GM23248 (cell line): Measurements from ENCODE around the gene TBL1X. TPM values are rescaled to one million over a fixed set of nuclear protein-coding genes. Genes with fewer than 3 reads are reported as not detected.

ENCODE experiments used
- DNase-seq: peaks from one replicate; pipeline ENCODE4 v3.0.0-alpha.2; 2015
- H2AFZ ChIP-seq: fragments of 200-600 bp; sonication (generic); 2 replicates; pipeline ENCODE4 v1.6.1; 2016; ENCODE audit warnings: antibody characterized with exemption
- H3F3A ChIP-seq: fragments of 200-600 bp; sonication (generic); 2 replicates; pipeline ENCODE4 v1.6.1; 2016; ENCODE audit warnings: mild to moderate bottlenecking, antibody characterized with exemption, mixed run types; ENCODE audit not compliant: insufficient read depth
- H3K27ac ChIP-seq: fragments of 200-600 bp; sonication (generic); 2 replicates; pipeline ENCODE4 v1.5.1; 2016; ENCODE audit warnings: mild to moderate bottlenecking
- H3K27me3 ChIP-seq: fragments of 200-600 bp; sonication (generic); replicated peaks from 2 replicates; pipeline ENCODE4 v1.6.1; 2016; ENCODE audit warnings: mild to moderate bottlenecking; ENCODE audit not compliant: insufficient read depth
- H3K36me3 ChIP-seq: fragments of 200-600 bp; sonication (generic); 2 replicates; pipeline ENCODE4 v1.6.1; 2016; ENCODE audit warnings: low read depth, mild to moderate bottlenecking
- H3K4me1 ChIP-seq: fragments of 200-600 bp; sonication (generic); 2 replicates; pipeline ENCODE4 v1.6.1; 2016; ENCODE audit warnings: mild to moderate bottlenecking; ENCODE audit not compliant: insufficient read depth
- H3K4me2 ChIP-seq: fragments of 200-600 bp; sonication (generic); one replicate; pipeline ENCODE4 v1.6.1; 2016; ENCODE audit warnings: mild to moderate bottlenecking; ENCODE audit not compliant: unreplicated experiment
- H3K4me3 ChIP-seq: fragments of 200-600 bp; sonication (generic); 2 replicates; pipeline ENCODE4 v1.5.1; 2016; ENCODE audit warnings: mild to moderate bottlenecking
- H3K79me2 ChIP-seq: fragments of 200-600 bp; sonication (generic); 2 replicates; pipeline ENCODE4 v1.6.1; 2016; ENCODE audit warnings: mild to moderate bottlenecking; ENCODE audit not compliant: insufficient read depth
- H3K9ac ChIP-seq: fragments of 200-600 bp; sonication (generic); 2 replicates; pipeline ENCODE4 v1.6.1; 2016; ENCODE audit warnings: mild to moderate bottlenecking
- H3K9me2 ChIP-seq: fragments of 200-600 bp; sonication (generic); 2 replicates; pipeline ENCODE4 v1.6.1; 2016; ENCODE audit warnings: mixed run types, mild to moderate bottlenecking, moderate library complexity; ENCODE audit not compliant: insufficient read depth
- H3K9me3 ChIP-seq: fragments of 200-600 bp; sonication (generic); one replicate; pipeline ENCODE4 v1.6.1; 2017; ENCODE audit warnings: low read depth
- H4K20me1 ChIP-seq: fragments of 200-600 bp; sonication (generic); 2 replicates; pipeline ENCODE4 v1.6.0; 2016; ENCODE audit not compliant: insufficient read depth
- EZH2 ChIP-seq: fragments of 200-600 bp; sonication (generic); IDR thresholded peaks from 2 replicates; pipeline ENCODE4 v1.6.1; 2018; ENCODE audit warnings: antibody characterized with exemption, mild to moderate bottlenecking; ENCODE audit not compliant: insufficient read depth, poor library complexity, severe bottlenecking
- EZH2phosphoT487 ChIP-seq: fragments of 200-600 bp; sonication (generic); IDR thresholded peaks from 2 replicates; pipeline ENCODE4 v1.6.1; 2018; ENCODE audit warnings: antibody characterized with exemption, moderate library complexity, mild to moderate bottlenecking, low read depth; ENCODE audit not compliant: insufficient read depth
- WGBS, 2 experiments: methylation state at CpG; one replicate each; pipeline ENCODE4 v1.1.6; 2015 to 2017; ENCODE audit warnings: low lambda C conversion rate in 2 of 2, low coverage in 1 of 2; ENCODE audit errors: missing lambda C conversion rate in 2 of 2; 5-methylcytosine and 5-hydroxymethylcytosine counted together
- in situ Hi-C: fragments of 300-500 bp; cut with MboI; formaldehyde crosslinking; loops from 2 replicates; pipeline ENCODE4 v1.15.0; 2020
- polyA plus RNA-seq: library from polyadenylated mRNA; unstranded; fragments of >200 nt; fragmentation: Nextera tagmentation; extraction: Ambion mirVana; gene quantifications from 2 replicates; pipeline ENCODE4 v1.2.1, GENCODE V29; 2016
- total RNA-seq: library from RNA; depleted of rRNA; stranded (reverse); fragments of >200 nt; shearing (Covaris generic); gene quantifications from 2 replicates; pipeline ENCODE4 v1.2.3, GENCODE V29; 2014

Gene TBL1X
- total and polyA plus RNA-seq, 2 experiments from 2014 or later, result 8.2 to 26.8 TPM

DNA sequence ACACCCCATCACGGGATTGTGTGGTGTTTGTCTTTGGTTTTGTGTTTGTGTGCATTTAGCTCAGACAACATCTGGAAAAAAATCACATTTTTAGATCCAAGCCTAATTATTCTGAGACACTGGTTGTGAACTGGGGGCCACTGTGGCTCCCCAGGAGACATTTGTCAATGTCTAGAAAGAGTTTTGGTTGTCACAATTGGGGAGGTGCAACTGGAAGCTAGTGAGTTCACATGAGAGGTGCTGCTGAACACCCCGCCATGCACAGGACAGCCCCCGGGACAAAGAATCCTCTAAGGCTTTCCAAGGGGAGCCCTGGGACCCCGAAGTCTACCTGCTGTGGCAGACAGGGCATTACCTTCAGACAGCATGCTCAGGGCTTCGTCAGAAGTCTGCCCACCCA is 274.3 kb downstream of the TBL1X start:
- H3K9ac ChIP-seq, result no peak overlapping the region
- no peak overlapping the region for H2AFZ ChIP-seq
- H3K9me3 ChIP-seq, result no peaks in the 10 kb centered on the region
- no peak overlapping the region for H3K27ac ChIP-seq
- in situ Hi-C loops, result no loop called here
- no peaks in the 10 kb centered on the region for H3K4me1 ChIP-seq
- H3K4me2 ChIP-seq, result no peak overlapping the region
- no peaks in the 10 kb centered on the region for H3K36me3 ChIP-seq
- no peaks in the 10 kb centered on the region for H4K20me1 ChIP-seq
- TF ChIP-seq EZH2phosphoT487 (no peak), EZH2 (no peak)
- H3K4me3 ChIP-seq, result no peak overlapping the region
- WGBS, 2 experiments, result 50 to 51% methylated on average over 1 to 5 of the region's 5 CpGs
- no peak for DNase-seq
- no peaks in the 10 kb centered on the region for H3K79me2 ChIP-seq
- no peaks in the 10 kb centered on the region for H3K27me3 ChIP-seq
- no peaks in the 10 kb centered on the region for H3K9me2 ChIP-seq
- no peaks in the 10 kb centered on the region for H3F3A ChIP-seq

DNA sequence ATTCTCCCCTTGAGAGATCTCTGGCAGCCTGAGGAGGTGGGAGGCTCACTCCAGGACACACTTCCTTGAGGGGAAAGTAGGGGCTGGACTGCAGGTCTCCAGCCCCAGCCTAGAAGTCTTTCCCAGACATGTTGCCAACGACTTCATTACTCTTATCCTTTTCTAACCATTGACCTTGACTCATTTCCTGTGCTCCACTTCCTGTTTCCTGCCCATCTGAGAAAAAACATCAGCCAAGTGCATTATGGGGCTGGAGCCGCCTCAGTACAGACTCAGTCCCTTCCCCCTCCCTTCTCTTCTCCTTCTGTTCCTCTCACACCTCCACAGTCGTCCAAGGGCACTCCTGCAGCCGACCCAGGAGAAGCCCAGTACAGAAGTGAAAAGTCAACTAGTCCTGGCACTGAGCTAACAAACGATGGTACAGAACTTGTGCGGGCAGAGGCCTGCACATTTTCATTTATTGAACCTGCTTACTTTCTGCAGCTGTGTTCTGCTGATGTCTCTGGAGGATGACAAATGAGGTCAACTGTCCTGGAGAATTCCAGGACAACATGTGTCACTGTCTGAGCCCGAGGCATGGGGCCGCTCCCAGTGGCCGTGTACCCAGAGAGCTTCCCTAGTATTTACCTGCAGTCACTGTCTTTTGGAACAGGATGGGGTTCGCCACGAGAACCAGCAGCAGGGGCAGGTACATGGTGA is 280.7 kb downstream of the TBL1X start:
- H3K9ac ChIP-seq, result no peak overlapping the region
- peak; percentile 6 for DNase-seq

DNA sequence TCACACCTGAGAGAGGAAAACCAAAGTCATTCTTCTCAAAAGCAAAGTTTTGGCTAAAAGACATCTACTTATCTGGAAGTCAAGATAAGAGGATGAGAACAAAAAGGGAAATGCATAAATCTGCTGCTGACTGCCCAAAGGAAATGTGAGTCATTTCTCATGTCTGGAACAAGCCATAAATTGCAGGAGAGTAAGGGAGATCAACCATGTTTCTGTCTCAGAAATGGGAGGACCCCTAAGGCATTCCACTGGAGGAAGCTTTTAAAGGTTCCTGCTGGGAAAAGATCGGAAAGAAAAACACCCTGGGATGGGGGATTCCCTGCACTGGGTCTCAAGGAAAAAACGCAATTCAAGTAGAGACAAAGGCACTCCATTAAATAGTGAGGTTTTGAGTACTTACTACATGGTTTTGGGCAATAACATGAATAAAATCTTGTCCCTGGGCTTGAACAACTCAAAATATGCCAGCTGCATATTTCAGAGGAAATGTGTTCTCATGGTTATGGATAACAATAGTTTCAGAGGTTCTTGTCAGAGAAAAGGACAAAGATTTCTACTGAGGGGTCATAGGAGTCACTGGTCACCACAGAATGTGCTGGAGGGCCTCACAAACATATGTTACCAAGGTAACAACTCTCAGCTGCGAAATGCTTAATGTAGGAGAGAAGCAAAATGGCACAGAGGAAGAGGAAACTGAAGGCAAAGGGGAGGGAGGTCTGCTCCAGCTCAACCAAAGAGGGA is 281.5 kb downstream of the TBL1X start:
- 55 to 60% methylated on average over 3 of the region's 3 CpGs for WGBS, 2 experiments
- H3K27ac ChIP-seq, result no peak overlapping the region
- H3K79me2 ChIP-seq, result no peaks in the 10 kb centered on the region
- H3K27me3 ChIP-seq, result no peaks in the 10 kb centered on the region
- no peaks in the 10 kb centered on the region for H4K20me1 ChIP-seq
- H3F3A ChIP-seq, result no peaks in the 10 kb centered on the region
- H3K36me3 ChIP-seq, result no peaks in the 10 kb centered on the region
- no peak overlapping the region for H3K9ac ChIP-seq
- H3K9me2 ChIP-seq, result no peaks in the 10 kb centered on the region
- peaks cover 8% of the 10 kb centered on the region; the same call in 1 of the 2 replicates for H3K4me1 ChIP-seq
- no peak overlapping the region for H3K4me3 ChIP-seq
- TF ChIP-seq EZH2phosphoT487 (no peak), EZH2 (no peak)
- no peak overlapping the region for H2AFZ ChIP-seq
- in situ Hi-C loops, result no loop called here
- H3K9me3 ChIP-seq, result no peaks in the 10 kb centered on the region
- H3K4me2 ChIP-seq, result no peak overlapping the region
- DNase-seq, result peak; percentile 27

More for the DNA sequence above, 280.7 kb downstream of the TBL1X start:
- Histone ChIP-seq H3K4me1 (peaks cover 8% of the 10 kb centered on the region; the same call in 1 of the 2 replicates), H3K79me2 (no peaks in the 10 kb centered on the region), H3K9me3 (no peaks in the 10 kb centered on the region), H3K27me3 (no peaks in the 10 kb centered on the region), H3K4me2 (no peak overlapping the region), H3F3A (no peaks in the 10 kb centered on the region), H2AFZ (no peak overlapping the region), H4K20me1 (no peaks in the 10 kb centered on the region), H3K9me2 (no peaks in the 10 kb centered on the region), H3K4me3 (no peak overlapping the region), H3K36me3 (no peaks in the 10 kb centered on the region), H3K27ac (no peak overlapping the region)
- TF ChIP-seq EZH2 (no peak), EZH2phosphoT487 (no peak)
- in situ Hi-C loops, result no loop called here
- 67 to 83% methylated on average over 7 to 11 of the region's 11 CpGs for WGBS, 2 experiments

DNA sequence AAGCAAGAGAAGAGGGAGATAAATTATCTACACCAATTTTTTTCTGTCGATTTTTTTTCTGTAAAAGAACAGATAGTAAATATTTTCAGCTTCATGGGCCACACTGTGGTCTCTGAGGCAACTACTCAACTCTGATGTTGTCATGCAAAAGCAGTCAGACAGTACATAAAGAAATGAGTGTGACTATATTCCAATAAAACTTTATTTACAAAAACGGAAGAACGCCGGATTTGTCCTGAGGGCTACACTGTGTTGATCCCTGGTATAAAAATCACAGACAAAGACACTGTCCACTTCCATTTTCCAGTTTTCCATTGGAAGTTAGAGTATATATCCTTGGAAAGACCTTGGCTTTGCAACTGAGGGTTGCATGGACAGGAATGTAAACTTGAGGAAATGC is 282.8 kb downstream of the TBL1X start:
- WGBS, 2 experiments, result 72 to 75% methylated on average over 4 of the region's 4 CpGs
- Histone ChIP-seq H3K9me2 (no peaks in the 10 kb centered on the region), H3K9me3 (no peaks in the 10 kb centered on the region), H3K27ac (no peak overlapping the region), H2AFZ (no peak overlapping the region), H3K4me1 (peaks cover 8% of the 10 kb centered on the region; the same call in 1 of the 2 replicates), H3K4me3 (no peak overlapping the region), H4K20me1 (no peaks in the 10 kb centered on the region), H3K27me3 (no peaks in the 10 kb centered on the region), H3K9ac (no peak overlapping the region), H3K4me2 (no peak overlapping the region), H3K79me2 (no peaks in the 10 kb centered on the region), H3F3A (no peaks in the 10 kb centered on the region), H3K36me3 (no peaks in the 10 kb centered on the region)
- TF ChIP-seq EZH2phosphoT487, result no peak
- TF ChIP-seq EZH2, result no peak
- in situ Hi-C loops, result no loop called here
- DNase-seq, result no peak
